GM12892 (cell line): Measurements from ENCODE around the gene FBXO41.

ENCODE experiments used
- DNase-seq: peaks from one replicate; pipeline ENCODE4 v3.0.0; 2011; ENCODE audit not compliant: insufficient read length
- FAIRE-seq: peaks from 2 replicates; lab custom pipeline; 2011; peaks lifted over from hg19 to GRCh38; lab: Jason Lieb, UNC
- POLR2A ChIP-seq: IDR thresholded peaks from 2 replicates; pipeline ENCODE4 v1.6.1; 2011; ENCODE audit warnings: low read depth, low read length, control low read depth
- POLR2AphosphoS5 ChIP-seq: IDR thresholded peaks from 2 replicates; pipeline ENCODE4 v1.6.1; 2011; ENCODE audit warnings: low read depth, low read length, control low read depth
- TAF1 ChIP-seq: IDR thresholded peaks from 2 replicates; pipeline ENCODE4 v1.6.1; 2011; ENCODE audit warnings: low read depth, mild to moderate bottlenecking, control low read depth, low read length, borderline replicate concordance

Gene FBXO41

DNA sequence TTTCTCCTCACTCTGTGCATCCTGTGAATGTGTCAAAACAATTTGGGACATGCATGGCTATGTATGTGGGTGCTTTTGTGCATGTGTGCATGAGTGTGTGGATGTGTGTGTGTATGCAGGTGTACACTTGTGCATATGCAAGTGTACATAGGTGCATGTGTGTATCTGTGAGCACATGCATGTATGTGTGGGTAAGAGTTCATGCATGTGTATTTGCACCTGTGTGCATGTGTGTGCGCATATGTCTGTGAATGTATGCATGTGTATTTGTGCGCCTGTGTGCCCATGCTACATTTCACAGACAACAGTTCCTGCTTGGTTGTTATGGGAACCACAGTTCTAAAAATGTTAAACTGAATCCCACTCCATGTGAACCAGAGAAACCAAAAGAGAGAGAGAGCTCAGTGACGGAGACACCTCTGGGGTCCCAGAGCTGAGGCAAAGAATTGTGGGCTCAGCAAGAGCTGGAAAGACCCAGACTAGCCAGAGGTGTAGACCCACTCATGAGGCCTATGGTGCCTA lies 1.9 kb upstream of the FBXO41 start:
- no peak for TF ChIP-seq POLR2A
- TF ChIP-seq TAF1: no peak
- TF ChIP-seq POLR2AphosphoS5: no peak
- FAIRE-seq (no peak), DNase-seq (no peak)

DNA sequence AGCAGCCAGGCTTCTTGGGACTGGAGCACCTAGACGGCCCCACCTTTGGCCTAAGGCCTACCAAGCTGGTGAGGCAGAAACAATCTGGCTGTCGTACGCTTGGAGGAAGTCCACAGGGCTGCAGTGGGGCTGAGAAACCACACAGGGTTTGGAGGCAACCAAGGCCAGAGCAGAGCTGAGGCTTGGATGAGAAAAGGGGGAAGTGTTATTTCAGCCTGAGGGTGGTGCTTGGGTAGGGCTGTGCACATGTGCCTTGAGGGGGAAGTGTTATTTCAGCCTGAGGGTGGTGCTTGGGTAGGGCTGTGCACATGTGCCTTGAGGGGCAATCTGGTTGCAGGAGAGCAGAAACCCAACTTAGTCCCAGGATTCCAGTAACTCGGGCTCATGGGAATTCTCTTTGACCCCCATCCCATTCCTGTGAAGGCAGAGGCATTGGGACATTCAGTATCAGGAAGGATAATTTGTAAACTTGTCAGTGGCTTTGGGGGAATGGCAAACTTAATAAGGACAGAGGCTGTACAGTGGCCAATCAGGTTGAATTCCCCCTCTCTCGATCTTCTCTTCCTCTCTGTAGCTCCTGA lies 971 bp upstream of the FBXO41 start:
- peak; percentile 53; the same call in 1 of the 2 replicates for TF ChIP-seq POLR2A
- TF ChIP-seq POLR2AphosphoS5: peak; percentile 71; the same call in 1 of the 2 replicates
- TF ChIP-seq TAF1: no peak; the same call in 1 of the 2 replicates
- DNase-seq: no peak
- FAIRE-seq: peak; percentile 95

DNA sequence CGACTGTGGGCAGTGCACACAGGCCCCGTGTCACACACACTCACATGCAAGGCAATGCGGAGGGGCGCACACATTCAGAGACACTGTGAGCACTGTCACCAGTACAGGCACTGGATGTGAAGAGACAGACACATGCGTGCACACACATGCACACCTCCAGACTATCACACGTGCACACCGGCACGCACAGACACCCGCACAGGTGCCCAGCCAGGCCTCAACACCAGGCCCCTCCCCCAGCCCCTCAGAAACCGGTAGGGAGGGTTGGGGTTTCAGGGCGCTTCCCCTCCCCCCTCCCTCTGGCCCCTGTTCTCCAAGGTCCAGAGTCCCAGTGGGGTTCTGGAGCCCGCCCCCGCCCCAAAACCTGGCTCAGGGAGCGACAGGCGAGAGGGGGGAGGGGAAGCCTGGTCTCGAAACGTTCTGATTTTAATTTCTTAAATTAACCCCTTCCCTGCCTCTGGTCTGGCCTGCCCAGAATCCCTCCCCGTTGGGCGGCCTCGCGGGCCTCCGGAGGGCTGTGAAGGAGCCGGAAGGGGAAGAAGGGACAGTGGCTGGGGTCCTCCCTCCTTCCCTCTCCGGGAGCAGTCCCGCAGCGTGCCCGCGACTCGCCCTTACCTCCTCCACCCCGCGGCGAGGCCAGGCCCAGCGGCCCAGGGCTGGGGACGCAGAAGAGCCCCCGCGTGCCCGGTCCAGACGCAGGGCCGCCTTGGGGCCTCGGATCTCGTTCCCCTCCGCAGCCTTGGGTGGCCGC lies 558 bp downstream of the FBXO41 start:
- FAIRE-seq (peak; percentile 84), DNase-seq (no peak)
- TF ChIP-seq POLR2A (peak; percentile 35; the same call in 1 of the 2 replicates), TAF1 (no peak), POLR2AphosphoS5 (no peak)

DNA sequence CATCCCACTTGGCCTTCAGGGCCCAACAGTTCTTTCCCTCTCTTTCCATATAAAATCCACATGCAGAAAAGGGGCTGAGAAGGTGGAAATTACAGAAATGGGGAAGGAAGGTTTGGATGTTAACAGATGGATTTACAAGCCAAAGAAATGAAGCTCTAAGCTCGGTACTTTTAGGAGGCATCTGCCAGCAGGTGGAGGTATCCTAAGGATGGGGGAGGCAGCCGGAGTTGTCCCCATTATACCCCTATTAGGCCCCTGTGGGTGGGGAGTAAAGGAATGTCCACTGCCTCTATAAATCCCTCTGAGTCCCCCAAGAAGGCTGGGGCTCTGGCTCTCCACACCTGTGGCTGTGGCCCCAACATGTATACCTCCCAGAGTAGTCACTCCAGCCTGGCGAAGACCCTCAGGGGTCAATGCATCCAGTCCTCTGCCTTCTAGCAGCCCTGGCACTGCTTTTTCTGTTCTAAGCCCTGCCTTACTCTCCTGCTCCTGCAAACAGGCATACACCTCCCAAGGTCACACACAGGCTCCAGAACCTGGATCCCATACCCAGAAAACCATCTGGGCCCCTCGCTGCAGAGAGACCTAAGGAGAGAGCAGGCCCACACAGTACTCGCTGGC lies 1.2 kb downstream of the FBXO41 start:
- FAIRE-seq (no peak), DNase-seq (no peak)
- TF ChIP-seq POLR2AphosphoS5 (no peak), POLR2A (no peak), TAF1 (no peak)

DNA sequence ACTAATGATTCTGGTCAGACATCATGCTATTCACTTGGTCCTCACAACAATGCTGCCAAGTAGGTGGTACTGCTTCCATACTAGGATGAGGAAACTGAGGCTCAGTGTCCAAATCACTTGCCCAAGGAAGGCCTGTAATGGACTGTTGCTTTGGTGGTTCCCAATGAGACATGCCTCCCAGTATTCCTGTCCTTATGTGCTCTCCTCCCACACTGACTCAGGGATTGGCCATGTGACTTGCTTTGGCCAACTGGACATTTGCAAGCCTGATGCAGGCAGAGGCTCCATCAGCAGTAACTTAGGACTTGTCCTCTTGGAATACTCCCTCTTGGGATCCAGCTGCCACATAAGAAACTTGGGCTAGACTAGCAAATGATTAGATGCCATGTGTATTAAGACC lies 3.0 kb downstream of the FBXO41 start:
- no peak for FAIRE-seq
- DNase-seq: no peak
- no peak for TF ChIP-seq POLR2AphosphoS5
- TF ChIP-seq POLR2A: no peak
- no peak for TF ChIP-seq TAF1

DNA sequence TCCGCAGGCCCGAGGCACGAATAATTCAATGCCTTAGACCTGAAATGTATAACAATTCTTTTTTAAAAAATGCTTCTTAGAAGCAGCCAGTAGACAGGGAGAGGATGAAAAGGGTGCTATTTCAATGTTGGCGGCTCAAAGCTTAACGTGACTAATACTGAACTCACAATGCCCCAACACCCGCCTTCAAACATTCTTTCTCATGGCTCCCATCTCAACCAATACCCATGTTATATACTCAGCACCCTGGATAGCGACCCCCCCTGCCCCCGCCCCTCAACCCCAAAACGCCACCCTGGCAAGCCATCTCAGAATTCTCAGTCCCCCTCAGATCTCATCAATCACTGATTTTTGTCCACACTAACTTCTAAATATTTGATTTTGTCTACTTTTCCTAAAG lies 4.4 kb downstream of the FBXO41 start:
- TF ChIP-seq POLR2A (no peak), TAF1 (no peak), POLR2AphosphoS5 (no peak)
- FAIRE-seq (no peak), DNase-seq (no peak)

DNA sequence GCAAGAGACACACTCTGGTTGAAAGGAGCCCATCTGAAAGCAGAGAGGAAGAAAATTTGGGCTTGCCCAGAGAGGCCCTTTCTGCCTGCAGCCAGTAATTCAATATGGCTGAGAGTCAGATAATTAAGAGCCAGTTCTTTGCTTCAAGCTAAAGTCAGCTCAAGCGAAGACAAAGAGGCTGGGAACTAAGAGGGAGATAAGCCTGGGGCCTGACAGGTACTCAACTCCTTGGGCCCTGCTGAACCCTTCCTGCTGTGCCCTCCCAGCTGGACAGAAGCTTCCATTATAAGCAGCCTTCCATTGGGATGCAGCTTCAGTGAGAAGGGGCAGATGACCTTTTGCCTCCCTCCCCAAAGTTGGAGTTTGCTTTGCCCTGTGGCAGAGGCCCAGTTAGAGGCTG lies 12.0 kb downstream of the FBXO41 start:
- FAIRE-seq (no peak), DNase-seq (no peak)
- TF ChIP-seq POLR2A: no peak
- no peak for TF ChIP-seq POLR2AphosphoS5
- TF ChIP-seq TAF1: no peak

DNA sequence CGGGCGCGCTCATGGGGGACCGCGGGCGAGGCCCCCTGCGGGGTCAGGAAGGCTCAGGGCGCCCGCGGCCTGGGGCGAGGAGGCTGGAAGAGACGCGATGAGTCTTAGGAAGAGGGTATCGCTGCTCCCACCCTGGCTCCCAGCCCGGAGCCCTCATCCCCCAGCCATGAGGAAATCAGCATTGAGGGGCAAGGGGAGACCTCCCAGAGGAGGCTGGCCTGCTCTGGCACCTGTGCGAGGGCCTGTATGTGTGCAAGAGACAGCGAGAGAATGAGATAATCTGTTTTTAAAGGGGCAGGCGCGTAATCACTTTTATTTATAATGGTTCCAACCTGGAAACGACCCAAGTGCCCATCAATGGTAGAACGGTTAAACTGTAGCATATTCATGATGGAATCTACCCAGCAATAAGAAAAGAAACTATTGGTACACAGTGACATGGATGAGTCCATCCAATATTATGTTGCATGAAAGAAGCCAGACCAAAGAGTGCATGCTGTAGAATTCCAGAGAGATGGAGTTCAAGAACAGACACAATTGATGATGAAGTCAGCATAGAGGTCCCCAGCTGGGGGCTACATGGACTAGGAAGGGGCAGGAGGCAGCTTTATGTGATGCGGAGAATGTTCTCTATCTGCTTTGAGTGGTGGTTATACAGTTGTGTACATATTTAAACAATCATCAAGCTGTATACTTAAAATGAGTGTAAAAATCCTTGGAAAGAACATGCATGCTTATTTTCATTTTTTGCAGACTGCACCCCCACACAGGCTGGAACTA lies 14.4 kb downstream of the FBXO41 start:
- FAIRE-seq: no peak
- no peak for DNase-seq

DNA sequence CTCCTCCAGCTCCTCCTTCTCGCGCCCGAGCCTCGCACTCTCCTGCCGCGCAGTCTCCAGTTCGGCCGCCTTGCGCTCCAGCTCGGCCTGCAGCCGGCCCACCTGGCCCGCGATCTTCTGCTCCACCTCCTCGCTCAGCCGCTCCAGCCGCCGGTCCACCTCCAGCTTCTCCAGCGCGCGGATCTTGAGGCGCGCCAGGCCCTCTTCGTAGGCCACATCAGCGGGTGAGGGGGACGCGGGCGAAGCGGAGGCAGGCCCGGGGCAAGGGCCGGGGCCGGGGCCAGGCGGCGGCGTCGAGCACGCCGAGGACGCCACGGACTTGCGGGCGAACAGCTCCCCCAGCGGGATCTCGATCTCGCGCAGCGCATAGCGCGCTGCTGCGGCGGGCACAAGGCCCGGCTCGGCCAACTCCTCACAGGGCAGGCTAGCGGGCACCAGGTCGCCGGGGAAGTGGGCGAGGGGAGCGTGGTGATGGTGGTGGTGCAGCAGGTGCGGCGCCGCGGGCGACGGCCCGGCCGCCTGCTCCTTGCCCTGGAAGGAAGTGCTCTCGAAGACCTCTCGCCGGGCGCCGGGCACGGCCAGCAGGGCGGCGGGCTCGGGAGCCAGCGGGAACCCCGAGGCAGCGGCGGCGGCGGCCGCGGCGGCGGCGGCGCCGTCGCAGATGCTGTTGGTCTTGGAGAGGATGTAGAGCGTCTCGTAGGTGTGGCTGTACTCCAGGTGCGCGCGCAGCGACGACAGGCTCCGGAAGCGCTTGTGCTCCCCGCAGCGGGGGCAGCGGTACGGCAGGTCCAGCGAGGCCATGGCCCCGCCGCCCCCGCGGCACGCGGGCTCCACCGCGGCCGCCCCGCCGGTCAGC lies 15.2 kb downstream of the FBXO41 start:
- FAIRE-seq (no peak), DNase-seq (no peak)
- TF ChIP-seq TAF1 (no peak), POLR2AphosphoS5 (no peak)

More for the DNA sequence above, 14.4 kb downstream of the FBXO41 start:
- TF ChIP-seq POLR2A: no peak
- no peak for TF ChIP-seq TAF1
- TF ChIP-seq POLR2AphosphoS5: no peak

DNA sequence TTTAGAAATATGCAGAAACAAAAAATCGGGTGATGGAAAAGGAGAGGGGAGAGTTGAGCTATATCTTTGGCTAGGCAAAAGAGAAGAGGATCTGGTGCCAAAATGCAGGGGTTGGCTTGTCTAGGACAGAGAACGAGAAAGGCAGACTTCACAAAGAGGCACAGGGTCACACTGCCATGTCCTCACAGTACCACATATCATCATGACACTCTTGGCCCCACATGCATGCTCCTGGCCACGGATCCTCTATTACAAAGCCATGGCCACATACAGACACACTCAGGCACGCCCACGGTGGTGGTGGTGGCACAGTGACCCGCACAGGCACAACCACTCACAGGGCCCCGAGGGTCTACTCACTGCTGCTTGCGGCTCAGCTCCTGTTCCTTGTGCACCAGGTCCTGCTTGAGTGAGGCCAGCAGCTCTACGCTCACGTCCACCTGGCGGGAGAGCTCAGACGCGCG lies 15.9 kb downstream of the FBXO41 start:
- no peak for DNase-seq
- no peak for FAIRE-seq
- TF ChIP-seq POLR2AphosphoS5 (no peak), TAF1 (no peak), POLR2A (no peak)
